WTC11 (cell line): ENCODE results near the gene SLC12A8. TPM values are rescaled to one million over a fixed set of nuclear protein-coding genes. Genes with fewer than 3 reads are reported as not detected.

Experiments used
- ATAC-seq: fragments of 200-7000 bp; cut with Tn5 transposase; 2 replicates; pipeline ENCODE4 v1.10.0; 2021; ENCODE audit warnings: mild to moderate bottlenecking, moderate library complexity
- CTCF ChIA-PET: fragments of 300-600 bp; sonication (Branson Sonifier 250); formaldehyde crosslinking; loops from one replicate; lab custom pipeline; 2021; ENCODE audit warnings: antibody characterized with exemption; lab: Charles Lee
- POLR2A ChIA-PET: fragments of 350-600 bp; sonication (Branson Sonifier 250); formaldehyde crosslinking; loops from one replicate; lab custom pipeline; 2021; ENCODE audit warnings: antibody characterized with exemption; lab: Charles Lee
- DNase-seq: peaks from one replicate; pipeline ENCODE4 v3.0.0; 2021; ENCODE audit warnings: low spot score
- H3K27ac Mint-ChIP-seq: 2 replicates; pipeline ENCODE4 v1.8.0; 2021; ENCODE audit warnings: mixed read lengths
- H3K27me3 Mint-ChIP-seq: 2 replicates; pipeline ENCODE4 v1.8.0; 2021; ENCODE audit warnings: low read depth, mild to moderate bottlenecking, moderate library complexity, mixed read lengths
- H3K36me3 Mint-ChIP-seq: 2 replicates; pipeline ENCODE4 v1.8.0; 2021; ENCODE audit warnings: mixed read lengths
- H3K4me1 Mint-ChIP-seq: 2 replicates; pipeline ENCODE4 v1.8.0; 2022; ENCODE audit warnings: mixed read lengths
- H3K4me3 Mint-ChIP-seq: 2 replicates; pipeline ENCODE4 v1.8.0; 2021; ENCODE audit warnings: mild to moderate bottlenecking, moderate library complexity, mixed read lengths
- H3K9me3 Mint-ChIP-seq: 2 replicates; pipeline ENCODE4 v1.8.0; 2021; ENCODE audit warnings: mixed read lengths
- AR ChIP-seq: fragments of 250-450 bp; sonication (Bioruptor Pico); IDR thresholded peaks from 2 replicates; pipeline ENCODE4 v1.9.0; 2021; ENCODE audit warnings: mild to moderate bottlenecking
- E2F4 ChIP-seq: sonication (generic); formaldehyde crosslinking; IDR thresholded peaks from 2 replicates; pipeline ENCODE4 v1.8.1; 2022; ENCODE audit warnings: low read depth, mild to moderate bottlenecking, moderate library complexity, missing genetic modification reagents, borderline replicate concordance
- IRF2 ChIP-seq: sonication (generic); formaldehyde crosslinking; IDR thresholded peaks from 2 replicates; pipeline ENCODE4 v1.8.0; 2022; ENCODE audit warnings: low read depth, missing genetic modification reagents, borderline replicate concordance
- JAZF1 ChIP-seq: fragments of 250-450 bp; sonication (Bioruptor Pico); IDR thresholded peaks from 2 replicates; pipeline ENCODE4 v1.9.0; 2021; ENCODE audit warnings: moderate library complexity, mild to moderate bottlenecking, inconsistent platforms
- MLX ChIP-seq: sonication (generic); formaldehyde crosslinking; IDR thresholded peaks from 2 replicates; pipeline ENCODE4 v1.8.1; 2023; ENCODE audit warnings: mild to moderate bottlenecking, missing genetic modification reagents, moderate library complexity
- MXD4 ChIP-seq: fragments of 250-450 bp; sonication (Bioruptor Pico); IDR thresholded peaks from 2 replicates; pipeline ENCODE4 v1.8.0; 2021; ENCODE audit warnings: mild to moderate bottlenecking, moderate library complexity, borderline replicate concordance
- NR1H2 ChIP-seq: sonication (generic); formaldehyde crosslinking; IDR thresholded peaks from 2 replicates; pipeline ENCODE4 v1.9.0; 2021; ENCODE audit warnings: mild to moderate bottlenecking, moderate library complexity, missing genetic modification reagents
- TEAD4 ChIP-seq: sonication (generic); formaldehyde crosslinking; IDR thresholded peaks from 2 replicates; pipeline ENCODE4 v1.8.0; 2022; ENCODE audit warnings: mild to moderate bottlenecking, missing genetic modification reagents
- TP53 ChIP-seq: sonication (generic); formaldehyde crosslinking; IDR thresholded peaks from 2 replicates; pipeline ENCODE4 v1.8.1; 2023; ENCODE audit warnings: mild to moderate bottlenecking, missing genetic modification reagents
- USF1 ChIP-seq: sonication (generic); formaldehyde crosslinking; IDR thresholded peaks from 2 replicates; pipeline ENCODE4 v1.8.0; 2022; ENCODE audit warnings: mild to moderate bottlenecking, missing genetic modification reagents
- ZBTB21 ChIP-seq: sonication (generic); formaldehyde crosslinking; IDR thresholded peaks from 2 replicates; pipeline ENCODE4 v1.8.1; 2023; ENCODE audit warnings: mild to moderate bottlenecking, missing genetic modification reagents, borderline replicate concordance
- ZNF425 ChIP-seq: fragments of 250-450 bp; sonication (Bioruptor Pico); conservative IDR thresholded peaks from 2 replicates; pipeline ENCODE4 v1.9.0; 2021; ENCODE audit warnings: mild to moderate bottlenecking
- total RNA-seq: library from RNA; stranded (reverse); gene quantifications from 3 replicates; pipeline ENCODE4 v1.2.3, GENCODE V29; 2021
- TF ChIP-seq, protein P1 (sequence below): sonication (generic); formaldehyde crosslinking; IDR thresholded peaks from 2 replicates; pipeline ENCODE4 v1.8.0; 2022; ENCODE audit warnings: mild to moderate bottlenecking, missing genetic modification reagents
- TF ChIP-seq, protein P2 (sequence below): sonication (generic); formaldehyde crosslinking; IDR thresholded peaks from 2 replicates; pipeline ENCODE4 v1.8.0; 2023; ENCODE audit warnings: missing genetic modification reagents
- TF ChIP-seq, protein P3 (sequence below): sonication (generic); formaldehyde crosslinking; IDR thresholded peaks from 2 replicates; pipeline ENCODE4 v1.8.1; 2023; ENCODE audit warnings: mild to moderate bottlenecking, moderate library complexity, missing genetic modification reagents
- TF ChIP-seq, protein P4 (sequence below): sonication (generic); formaldehyde crosslinking; IDR thresholded peaks from 2 replicates; pipeline ENCODE4 v1.8.1; 2023; ENCODE audit warnings: mild to moderate bottlenecking, missing genetic modification reagents
- TF ChIP-seq, protein P5 (sequence below): sonication (generic); formaldehyde crosslinking; IDR thresholded peaks from 2 replicates; pipeline ENCODE4 v1.8.0; 2022; ENCODE audit warnings: missing genetic modification reagents

SLC12A8 gene
- total RNA-seq, 1 experiment from 2014 or later, result 9.1 TPM

GRCh38 chr3:125203731-125204130 lies 8.8 kb downstream of the SLC12A8 start:
- Mint-ChIP-seq H3K4me1 (0 out of 2 replicates have a peak, but pooled peaks cover 3% of the 10 kb centered on the region), H3K9me3 (no peaks in the 10 kb centered on the region), H3K4me3 (no peak overlapping the region), H3K36me3 (no peaks in the 10 kb centered on the region), H3K27me3 (no peaks in the 10 kb centered on the region), H3K27ac (no peak overlapping the region)
- ATAC-seq (no peak), DNase-seq (no peak)
- POLR2A ChIA-PET, result no interaction called here
- CTCF ChIA-PET, result interaction anchor here (1.2 kb wide), 1 partner anchor 12 kb away, joined by 3 read pairs; no protein-coding TSS in a partner anchor
- TF ChIP-seq JAZF1 (CRISPR knock-in tag) (no peak), IRF2 (no peak), E2F4 (CRISPR knock-in tag) (no peak), AR (CRISPR knock-in tag) (no peak), MLX (CRISPR knock-in tag) (no peak), MXD4 (CRISPR knock-in tag) (no peak), ZNF425 (CRISPR knock-in tag) (no peak), ZBTB21 (CRISPR knock-in tag) (no peak), USF1 (CRISPR knock-in tag) (no peak), TP53 (CRISPR knock-in tag) (no peak), NR1H2 (CRISPR knock-in tag) (no peak), TEAD4 (no peak)
- TF ChIP-seq, protein P1, sequence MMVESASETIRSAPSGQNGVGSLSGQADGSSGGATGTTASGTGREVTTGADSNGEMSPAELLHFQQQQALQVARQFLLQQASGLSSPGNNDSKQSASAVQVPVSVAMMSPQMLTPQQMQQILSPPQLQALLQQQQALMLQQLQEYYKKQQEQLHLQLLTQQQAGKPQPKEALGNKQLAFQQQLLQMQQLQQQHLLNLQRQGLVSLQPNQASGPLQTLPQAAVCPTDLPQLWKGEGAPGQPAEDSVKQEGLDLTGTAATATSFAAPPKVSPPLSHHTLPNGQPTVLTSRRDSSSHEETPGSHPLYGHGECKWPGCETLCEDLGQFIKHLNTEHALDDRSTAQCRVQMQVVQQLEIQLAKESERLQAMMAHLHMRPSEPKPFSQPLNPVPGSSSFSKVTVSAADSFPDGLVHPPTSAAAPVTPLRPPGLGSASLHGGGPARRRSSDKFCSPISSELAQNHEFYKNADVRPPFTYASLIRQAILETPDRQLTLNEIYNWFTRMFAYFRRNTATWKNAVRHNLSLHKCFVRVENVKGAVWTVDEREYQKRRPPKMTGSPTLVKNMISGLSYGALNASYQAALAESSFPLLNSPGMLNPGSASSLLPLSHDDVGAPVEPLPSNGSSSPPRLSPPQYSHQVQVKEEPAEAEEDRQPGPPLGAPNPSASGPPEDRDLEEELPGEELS (CRISPR knock-in tag), result no peak
- TF ChIP-seq, protein P2, sequence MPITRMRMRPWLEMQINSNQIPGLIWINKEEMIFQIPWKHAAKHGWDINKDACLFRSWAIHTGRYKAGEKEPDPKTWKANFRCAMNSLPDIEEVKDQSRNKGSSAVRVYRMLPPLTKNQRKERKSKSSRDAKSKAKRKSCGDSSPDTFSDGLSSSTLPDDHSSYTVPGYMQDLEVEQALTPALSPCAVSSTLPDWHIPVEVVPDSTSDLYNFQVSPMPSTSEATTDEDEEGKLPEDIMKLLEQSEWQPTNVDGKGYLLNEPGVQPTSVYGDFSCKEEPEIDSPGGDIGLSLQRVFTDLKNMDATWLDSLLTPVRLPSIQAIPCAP (CRISPR knock-in tag), result no peak
- TF ChIP-seq, protein P3, sequence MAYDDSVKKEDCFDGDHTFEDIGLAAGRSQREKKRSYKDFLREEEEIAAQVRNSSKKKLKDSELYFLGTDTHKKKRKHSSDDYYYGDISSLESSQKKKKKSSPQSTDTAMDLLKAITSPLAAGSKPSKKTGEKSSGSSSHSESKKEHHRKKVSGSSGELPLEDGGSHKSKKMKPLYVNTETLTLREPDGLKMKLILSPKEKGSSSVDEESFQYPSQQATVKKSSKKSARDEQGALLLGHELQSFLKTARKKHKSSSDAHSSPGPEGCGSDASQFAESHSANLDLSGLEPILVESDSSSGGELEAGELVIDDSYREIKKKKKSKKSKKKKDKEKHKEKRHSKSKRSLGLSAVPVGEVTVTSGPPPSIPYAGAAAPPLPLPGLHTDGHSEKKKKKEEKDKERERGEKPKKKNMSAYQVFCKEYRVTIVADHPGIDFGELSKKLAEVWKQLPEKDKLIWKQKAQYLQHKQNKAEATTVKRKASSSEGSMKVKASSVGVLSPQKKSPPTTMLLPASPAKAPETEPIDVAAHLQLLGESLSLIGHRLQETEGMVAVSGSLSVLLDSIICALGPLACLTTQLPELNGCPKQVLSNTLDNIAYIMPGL (CRISPR knock-in tag), result no peak
- TF ChIP-seq, protein P4, sequence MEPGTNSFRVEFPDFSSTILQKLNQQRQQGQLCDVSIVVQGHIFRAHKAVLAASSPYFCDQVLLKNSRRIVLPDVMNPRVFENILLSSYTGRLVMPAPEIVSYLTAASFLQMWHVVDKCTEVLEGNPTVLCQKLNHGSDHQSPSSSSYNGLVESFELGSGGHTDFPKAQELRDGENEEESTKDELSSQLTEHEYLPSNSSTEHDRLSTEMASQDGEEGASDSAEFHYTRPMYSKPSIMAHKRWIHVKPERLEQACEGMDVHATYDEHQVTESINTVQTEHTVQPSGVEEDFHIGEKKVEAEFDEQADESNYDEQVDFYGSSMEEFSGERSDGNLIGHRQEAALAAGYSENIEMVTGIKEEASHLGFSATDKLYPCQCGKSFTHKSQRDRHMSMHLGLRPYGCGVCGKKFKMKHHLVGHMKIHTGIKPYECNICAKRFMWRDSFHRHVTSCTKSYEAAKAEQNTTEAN (CRISPR knock-in tag), result no peak
- TF ChIP-seq, protein P5, sequence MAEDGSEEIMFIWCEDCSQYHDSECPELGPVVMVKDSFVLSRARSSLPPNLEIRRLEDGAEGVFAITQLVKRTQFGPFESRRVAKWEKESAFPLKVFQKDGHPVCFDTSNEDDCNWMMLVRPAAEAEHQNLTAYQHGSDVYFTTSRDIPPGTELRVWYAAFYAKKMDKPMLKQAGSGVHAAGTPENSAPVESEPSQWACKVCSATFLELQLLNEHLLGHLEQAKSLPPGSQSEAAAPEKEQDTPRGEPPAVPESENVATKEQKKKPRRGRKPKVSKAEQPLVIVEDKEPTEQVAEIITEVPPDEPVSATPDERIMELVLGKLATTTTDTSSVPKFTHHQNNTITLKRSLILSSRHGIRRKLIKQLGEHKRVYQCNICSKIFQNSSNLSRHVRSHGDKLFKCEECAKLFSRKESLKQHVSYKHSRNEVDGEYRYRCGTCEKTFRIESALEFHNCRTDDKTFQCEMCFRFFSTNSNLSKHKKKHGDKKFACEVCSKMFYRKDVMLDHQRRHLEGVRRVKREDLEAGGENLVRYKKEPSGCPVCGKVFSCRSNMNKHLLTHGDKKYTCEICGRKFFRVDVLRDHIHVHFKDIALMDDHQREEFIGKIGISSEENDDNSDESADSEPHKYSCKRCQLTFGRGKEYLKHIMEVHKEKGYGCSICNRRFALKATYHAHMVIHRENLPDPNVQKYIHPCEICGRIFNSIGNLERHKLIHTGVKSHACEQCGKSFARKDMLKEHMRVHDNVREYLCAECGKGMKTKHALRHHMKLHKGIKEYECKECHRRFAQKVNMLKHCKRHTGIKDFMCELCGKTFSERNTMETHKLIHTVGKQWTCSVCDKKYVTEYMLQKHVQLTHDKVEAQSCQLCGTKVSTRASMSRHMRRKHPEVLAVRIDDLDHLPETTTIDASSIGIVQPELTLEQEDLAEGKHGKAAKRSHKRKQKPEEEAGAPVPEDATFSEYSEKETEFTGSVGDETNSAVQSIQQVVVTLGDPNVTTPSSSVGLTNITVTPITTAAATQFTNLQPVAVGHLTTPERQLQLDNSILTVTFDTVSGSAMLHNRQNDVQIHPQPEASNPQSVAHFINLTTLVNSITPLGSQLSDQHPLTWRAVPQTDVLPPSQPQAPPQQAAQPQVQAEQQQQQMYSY, result no peak
